Stimulated activated effector memory CD8-positive, alpha-beta T cell treated with anti-CD3 and anti-CD28 coated beads, Interleukin-12 subunit alpha, Interleukin-12 subunit beta, amount 100 ng/mL, for 72 hours (primary cell): Measurements from ENCODE around the gene TRIM74.
"Not testable (repeated sequence)": the region's sequence is repeated elsewhere in the genome, so short reads cannot be mapped to it uniquely, and the experiment has no call there.

Experiments
- ATAC-seq: fragments of 150-1000 bp; cut with Tn5 transposase; 2 replicates; pipeline ENCODE4 v1.10.0; 2021
- DNase-seq, 2 donors: peaks; one replicate each; pipeline ENCODE4 v3.0.0; 2021 to 2022; ENCODE audit warnings: low spot score in 2 of 2
- H3K27ac Mint-ChIP-seq: one replicate; pipeline ENCODE4 v1.8.0; 2022; ENCODE audit warnings: mild to moderate bottlenecking, mixed read lengths
- H3K36me3 Mint-ChIP-seq: one replicate; pipeline ENCODE4 v1.8.0; 2022; ENCODE audit warnings: mild to moderate bottlenecking, mixed read lengths
- H3K4me1 Mint-ChIP-seq: one replicate; pipeline ENCODE4 v1.8.0; 2022; ENCODE audit warnings: mixed read lengths
- H3K4me3 Mint-ChIP-seq: one replicate; pipeline ENCODE4 v1.8.0; 2022; ENCODE audit warnings: mild to moderate bottlenecking, mixed read lengths
- H3K9me3 Mint-ChIP-seq: one replicate; pipeline ENCODE4 v1.8.0; 2022; ENCODE audit warnings: mixed read lengths

TRIM74 gene

DNA sequence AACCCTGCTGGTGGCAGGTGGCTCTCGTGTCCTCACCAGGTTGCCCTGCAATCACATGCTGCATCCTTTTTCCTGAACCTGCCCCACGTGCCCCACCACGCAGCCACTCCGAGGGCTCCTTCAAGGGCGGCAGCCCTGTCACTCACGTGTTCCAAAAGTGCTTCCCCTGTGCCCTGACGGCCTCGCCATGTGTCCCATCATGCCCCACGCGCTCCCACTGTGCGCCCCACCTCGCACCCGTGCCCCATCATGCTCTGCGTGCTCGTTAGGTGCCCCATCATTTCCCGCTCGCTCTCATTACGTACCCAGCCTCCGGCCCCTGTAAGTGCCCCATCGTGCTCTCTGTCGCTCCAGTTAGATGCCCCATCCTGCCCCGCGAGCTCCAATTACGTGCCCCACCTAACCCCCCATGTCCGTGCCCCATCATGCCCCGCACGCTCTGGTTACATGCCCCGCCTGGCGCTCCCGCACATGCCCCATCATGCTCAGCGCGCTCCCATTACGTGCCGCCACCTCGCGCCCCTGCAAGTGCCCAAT lies at the start of gene TRIM74:
TRIM74 (minus strand) TSS at position 487 of the 537 bp plus-strand sequence. CDS start 3,309 bp downstream, outside the sequence.
- H3K9me3 Mint-ChIP-seq, H3K36me3 Mint-ChIP-seq, H3K4me3 Mint-ChIP-seq, H3K27ac Mint-ChIP-seq, H3K4me1 Mint-ChIP-seq, DNase-seq, ATAC-seq: not testable (repeated sequence)

DNA sequence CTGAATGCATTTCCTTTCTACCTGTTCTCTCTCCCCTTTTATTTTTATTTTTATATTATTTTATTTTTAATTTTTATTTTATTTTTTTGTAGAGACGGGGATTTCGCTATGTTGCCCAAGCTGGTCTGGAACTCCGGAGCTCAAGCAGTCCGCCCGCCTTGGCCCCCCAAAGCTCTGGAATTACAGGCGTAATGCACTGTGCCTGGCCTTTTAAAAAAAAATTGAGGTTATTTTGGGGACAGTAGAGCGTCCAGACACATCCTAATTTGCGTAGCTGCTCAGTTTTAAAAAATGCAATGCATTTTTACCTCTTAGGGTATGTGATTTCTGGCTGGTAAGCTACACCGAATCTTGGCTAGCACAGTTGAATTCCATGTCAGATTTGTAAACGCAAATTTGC lies 37.2 kb upstream of the TRIM74 start:
- not testable (repeated sequence) for H3K9me3 Mint-ChIP-seq, H3K27ac Mint-ChIP-seq, DNase-seq, H3K4me1 Mint-ChIP-seq, ATAC-seq
- peak overlapping the region; percentile 87 for H3K4me3 Mint-ChIP-seq
- H3K36me3 Mint-ChIP-seq = peaks cover 25% of the 10 kb centered on the region

- not testable (repeated sequence) for H3K9me3 Mint-ChIP-seq, H3K4me1 Mint-ChIP-seq
- peak overlapping the region; percentile 98 for H3K27ac Mint-ChIP-seq
- peaks cover 27% of the 10 kb centered on the region for H3K36me3 Mint-ChIP-seq
- peak overlapping the region; percentile 87 for H3K4me3 Mint-ChIP-seq
- peak; percentile 79 to 99 for DNase-seq
- peak; percentile 93 for ATAC-seq
Measured at GRCh38 chr7:73005693-73006447, 36.6 kb upstream of the TRIM74 start.

DNA sequence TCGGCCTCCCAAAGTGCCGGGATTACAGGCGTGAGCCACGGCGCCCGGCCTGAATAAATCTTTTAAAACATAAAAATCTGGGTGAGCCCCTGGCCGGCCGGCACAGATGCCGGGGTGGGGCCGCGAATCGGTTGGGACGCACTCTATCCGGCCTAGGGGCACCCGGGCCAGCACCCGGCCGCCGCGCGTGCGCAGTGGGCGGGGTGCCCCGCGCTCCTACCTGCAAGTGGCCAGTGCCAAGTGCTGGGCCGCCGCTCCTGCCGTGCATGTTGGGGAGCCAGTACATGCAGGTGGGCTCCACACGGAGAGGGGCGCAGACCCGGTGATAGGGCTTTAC lies 36.1 kb upstream of the TRIM74 start:
- peak; percentile 66 to 91 for DNase-seq
- not testable (repeated sequence) for H3K9me3 Mint-ChIP-seq, H3K4me1 Mint-ChIP-seq
- H3K27ac Mint-ChIP-seq = peak overlapping the region; percentile 98
- H3K4me3 Mint-ChIP-seq = peak overlapping the region; percentile 87
- peaks cover 27% of the 10 kb centered on the region for H3K36me3 Mint-ChIP-seq
- ATAC-seq = peak; percentile 92

DNA sequence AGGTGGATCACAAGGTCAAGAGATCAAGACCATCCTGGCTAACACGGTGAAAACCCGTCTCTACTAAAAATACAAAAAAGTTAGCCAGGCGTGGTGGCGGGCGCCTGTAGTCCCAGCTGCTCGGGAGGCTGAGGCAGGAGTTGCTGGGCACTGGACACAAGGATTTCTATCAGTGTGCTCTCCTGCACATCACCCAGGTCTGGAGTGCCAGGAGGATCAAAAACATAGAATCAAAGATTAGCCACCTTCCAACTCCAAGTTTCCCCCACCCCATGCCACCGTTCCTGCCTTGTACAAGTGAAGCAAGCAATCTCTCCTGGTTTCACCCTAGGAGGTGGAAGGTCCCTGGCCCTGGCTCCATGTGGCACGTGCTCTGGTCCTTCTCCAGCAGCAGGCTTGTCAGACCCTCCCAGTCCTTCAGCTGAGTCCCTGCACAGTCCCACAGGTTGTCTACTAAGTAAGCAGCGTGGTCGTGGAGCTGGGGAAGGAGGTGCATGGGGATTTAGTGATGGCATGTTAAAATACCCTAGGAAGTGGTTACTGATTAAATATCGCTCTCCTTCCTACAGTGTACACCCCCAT lies 28.7 kb upstream of the TRIM74 start:
- not testable (repeated sequence) for H3K4me3 Mint-ChIP-seq, DNase-seq, H3K9me3 Mint-ChIP-seq, H3K27ac Mint-ChIP-seq, H3K4me1 Mint-ChIP-seq, ATAC-seq
- H3K36me3 Mint-ChIP-seq = peaks cover 18% of the 10 kb centered on the region

- ATAC-seq, H3K4me1 Mint-ChIP-seq, H3K9me3 Mint-ChIP-seq, DNase-seq, H3K4me3 Mint-ChIP-seq, H3K27ac Mint-ChIP-seq: not testable (repeated sequence)
- peaks cover 17% of the 10 kb centered on the region for H3K36me3 Mint-ChIP-seq
Measured at GRCh38 chr7:72997447-72997846, 28.2 kb upstream of the TRIM74 start.

DNA sequence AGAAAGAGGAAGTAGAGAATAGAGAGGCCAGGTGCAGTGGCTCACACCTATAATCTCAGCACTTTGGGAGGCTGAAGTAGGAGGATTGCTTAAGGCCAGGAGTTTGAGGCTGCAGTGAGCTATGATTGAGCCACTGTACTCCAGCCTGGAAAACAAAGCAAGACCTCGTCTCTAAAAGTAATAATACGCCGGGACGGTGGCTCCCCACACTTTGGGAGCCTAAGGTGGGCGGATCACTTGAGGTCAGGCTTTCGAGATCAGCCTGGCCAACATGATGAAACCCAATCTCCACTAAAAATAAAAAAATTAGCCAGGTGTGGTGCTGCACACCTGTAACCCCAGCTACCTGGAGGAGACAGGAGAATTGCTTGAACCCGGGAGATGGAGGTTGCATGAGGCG lies 26.2 kb upstream of the TRIM74 start:
- H3K36me3 Mint-ChIP-seq, H3K4me1 Mint-ChIP-seq, ATAC-seq, DNase-seq, H3K27ac Mint-ChIP-seq, H3K4me3 Mint-ChIP-seq, H3K9me3 Mint-ChIP-seq: not testable (repeated sequence)

- not testable (repeated sequence) for H3K27ac Mint-ChIP-seq, H3K36me3 Mint-ChIP-seq, H3K4me3 Mint-ChIP-seq, H3K4me1 Mint-ChIP-seq, H3K9me3 Mint-ChIP-seq, ATAC-seq, DNase-seq
Measured at GRCh38 chr7:72990146-72990913, 21.1 kb upstream of the TRIM74 start.

DNA sequence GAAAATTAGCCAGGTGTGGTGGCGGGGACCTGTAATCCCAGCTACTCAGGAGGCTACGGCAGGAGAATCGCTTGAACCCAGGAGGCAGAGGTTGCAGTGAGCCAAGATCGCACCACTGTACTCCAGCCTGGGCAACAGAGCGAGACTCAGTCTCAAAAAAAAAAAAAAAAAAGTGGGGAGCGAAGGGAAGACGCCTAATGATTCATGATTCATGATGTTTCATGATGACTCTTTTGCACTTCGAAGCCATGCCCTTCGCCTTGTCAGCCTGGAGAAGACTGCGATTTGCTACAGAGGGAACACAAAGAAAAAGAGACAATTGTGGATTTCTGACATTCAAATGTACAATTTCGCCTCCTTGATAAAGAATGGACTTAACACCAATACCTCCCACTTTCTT lies 12.8 kb upstream of the TRIM74 start:
- H3K27ac Mint-ChIP-seq, H3K9me3 Mint-ChIP-seq, H3K4me3 Mint-ChIP-seq, H3K36me3 Mint-ChIP-seq, H3K4me1 Mint-ChIP-seq, DNase-seq, ATAC-seq: not testable (repeated sequence)

DNA sequence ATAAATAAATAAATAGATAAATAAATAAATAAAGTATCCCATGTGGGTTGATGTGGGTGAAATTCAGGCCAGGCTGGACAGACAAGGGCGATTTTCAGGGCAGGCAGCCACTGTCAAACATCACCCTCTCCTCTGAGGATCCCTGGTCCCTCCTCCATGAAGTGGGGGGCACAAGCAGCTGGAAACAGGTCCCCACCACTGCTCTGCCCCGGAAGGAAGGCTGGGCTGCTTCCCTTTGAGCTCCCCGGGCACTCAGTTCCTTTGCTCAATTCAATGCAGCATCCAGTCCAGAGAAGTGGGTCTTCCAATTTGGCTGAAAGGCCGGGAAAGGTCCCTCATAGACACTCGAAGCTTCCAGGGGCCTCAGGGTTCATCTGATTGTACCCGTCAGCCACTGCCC lies 11.1 kb upstream of the TRIM74 start:
- not testable (repeated sequence) for H3K27ac Mint-ChIP-seq, DNase-seq, H3K9me3 Mint-ChIP-seq, H3K4me1 Mint-ChIP-seq, ATAC-seq, H3K4me3 Mint-ChIP-seq, H3K36me3 Mint-ChIP-seq

GRCh38 chr7:72976434-72976833 lies 7.2 kb upstream of the TRIM74 start:
- H3K36me3 Mint-ChIP-seq, ATAC-seq, H3K9me3 Mint-ChIP-seq, DNase-seq, H3K4me3 Mint-ChIP-seq, H3K4me1 Mint-ChIP-seq, H3K27ac Mint-ChIP-seq: not testable (repeated sequence)

- H3K4me1 Mint-ChIP-seq, ATAC-seq, DNase-seq, H3K27ac Mint-ChIP-seq, H3K4me3 Mint-ChIP-seq, H3K9me3 Mint-ChIP-seq, H3K36me3 Mint-ChIP-seq: not testable (repeated sequence)
Measured at GRCh38 chr7:72975656-72976286, 6.5 kb upstream of the TRIM74 start.

- peak; percentile 6 for ATAC-seq
- not testable (repeated sequence) for H3K9me3 Mint-ChIP-seq, H3K4me1 Mint-ChIP-seq, H3K36me3 Mint-ChIP-seq, H3K27ac Mint-ChIP-seq, DNase-seq, H3K4me3 Mint-ChIP-seq
Measured at GRCh38 chr7:72974781-72975180, 5.5 kb upstream of the TRIM74 start.

- not testable (repeated sequence) for H3K4me3 Mint-ChIP-seq, H3K36me3 Mint-ChIP-seq, H3K9me3 Mint-ChIP-seq, H3K4me1 Mint-ChIP-seq, ATAC-seq, H3K27ac Mint-ChIP-seq, DNase-seq
Measured at GRCh38 chr7:72971505-72971904, 2.2 kb upstream of the TRIM74 start.

DNA sequence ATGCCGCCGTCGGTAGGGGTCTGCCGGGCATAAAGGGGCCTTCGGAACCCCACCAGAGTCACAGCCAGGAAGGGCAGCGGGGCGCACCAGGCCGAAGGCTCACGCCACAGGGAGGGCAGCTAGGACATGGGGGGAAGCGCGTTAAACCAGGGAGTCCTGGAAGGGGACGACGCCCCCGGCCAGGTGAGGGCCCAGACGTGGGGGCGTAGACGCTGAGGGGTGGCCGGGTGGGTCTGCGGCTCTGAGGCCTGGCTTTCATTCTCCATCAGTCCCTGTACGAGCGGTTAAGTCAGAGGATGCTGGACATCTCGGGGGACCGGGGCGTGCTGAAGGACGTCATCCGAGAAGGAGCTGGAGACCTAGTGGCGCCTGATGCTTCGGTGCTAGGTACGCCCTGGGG lies 422 bp upstream of the TRIM74 start:
- not testable (repeated sequence) for DNase-seq, ATAC-seq, H3K36me3 Mint-ChIP-seq, H3K9me3 Mint-ChIP-seq, H3K4me1 Mint-ChIP-seq, H3K27ac Mint-ChIP-seq, H3K4me3 Mint-ChIP-seq
